RWPE2 (cell line): Measurements from ENCODE around the gene CES2.

ENCODE experiments used
- ATAC-seq: fragments of 200-7000 bp; cut with Tn5 transposase; 3 replicates; pipeline ENCODE4 v1.9.1; 2021; ENCODE audit warnings: low read depth
- DNase-seq: peaks from one replicate; pipeline ENCODE4 v3.0.0-alpha.2; 2020; ENCODE audit warnings: low spot score
- H3K27ac ChIP-seq: fragments of 450-650 bp; 2 replicates; pipeline ENCODE4 v1.5.1; 2017; ENCODE audit warnings: mild to moderate bottlenecking; ENCODE audit not compliant: poor library complexity, severe bottlenecking
- H3K27me3 ChIP-seq: fragments of 250-450 bp; sonication (Bioruptor Pico); 2 replicates; pipeline ENCODE4 v1.5.1; 2021; ENCODE audit warnings: mild to moderate bottlenecking, moderate library complexity; ENCODE audit not compliant: insufficient read depth, poor library complexity, severe bottlenecking
- H3K36me3 ChIP-seq: fragments of 250-450 bp; sonication (Bioruptor Pico); 2 replicates; pipeline ENCODE4 v1.5.1; 2020; ENCODE audit warnings: low read depth, mild to moderate bottlenecking, moderate library complexity
- H3K4me1 ChIP-seq: fragments of 250-450 bp; sonication (Bioruptor Pico); 2 replicates; pipeline ENCODE4 v1.5.1; 2021; ENCODE audit warnings: mild to moderate bottlenecking, moderate library complexity; ENCODE audit not compliant: insufficient read depth, poor library complexity, severe bottlenecking
- H3K4me3 ChIP-seq: fragments of 250-450 bp; sonication (Bioruptor Pico); 2 replicates; pipeline ENCODE4 v1.5.1; 2021; ENCODE audit warnings: mild to moderate bottlenecking, moderate library complexity; ENCODE audit not compliant: severe bottlenecking
- H3K9me3 ChIP-seq: fragments of 250-450 bp; sonication (Bioruptor Pico); 2 replicates; pipeline ENCODE4 v1.5.1; 2021; ENCODE audit warnings: mild to moderate bottlenecking, moderate library complexity; ENCODE audit not compliant: severe bottlenecking
- TF ChIP-seq, protein P1 (sequence below): fragments of 450-650 bp; IDR thresholded peaks from one replicate; pipeline ENCODE4 v1.5.1; 2017; ENCODE audit warnings: mild to moderate bottlenecking, moderate library complexity; ENCODE audit not compliant: poor library complexity, severe bottlenecking

Gene CES2

DNA sequence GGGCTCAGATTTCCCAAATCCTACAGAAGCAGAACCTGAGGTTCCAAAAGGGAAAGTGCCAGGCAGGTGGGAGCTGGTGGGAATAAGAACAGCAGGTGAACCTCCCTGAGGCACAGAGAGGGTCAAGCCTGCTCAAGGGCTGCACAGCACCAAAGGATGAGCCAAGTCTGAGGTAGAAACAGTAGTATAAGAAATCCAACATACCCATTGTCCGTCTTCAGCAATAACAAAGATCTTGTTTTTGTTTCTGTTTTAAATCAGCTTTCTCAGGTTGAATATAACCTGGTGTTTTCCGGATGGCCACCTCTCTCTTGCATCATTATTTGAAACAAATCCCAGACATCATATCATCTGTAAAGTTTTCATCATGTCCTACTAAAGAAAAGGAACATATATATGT lies 15.1 kb downstream of the CES2 start:
- DNase-seq (no peak), ATAC-seq (no peak)
- Histone ChIP-seq H3K4me3 (no peak overlapping the region), H3K27ac (no peak overlapping the region), H3K4me1 (peaks cover 12% of the 10 kb centered on the region), H3K27me3 (no peaks in the 10 kb centered on the region), H3K9me3 (no peaks in the 10 kb centered on the region), H3K36me3 (no peaks in the 10 kb centered on the region)
- TF ChIP-seq, protein P1, sequence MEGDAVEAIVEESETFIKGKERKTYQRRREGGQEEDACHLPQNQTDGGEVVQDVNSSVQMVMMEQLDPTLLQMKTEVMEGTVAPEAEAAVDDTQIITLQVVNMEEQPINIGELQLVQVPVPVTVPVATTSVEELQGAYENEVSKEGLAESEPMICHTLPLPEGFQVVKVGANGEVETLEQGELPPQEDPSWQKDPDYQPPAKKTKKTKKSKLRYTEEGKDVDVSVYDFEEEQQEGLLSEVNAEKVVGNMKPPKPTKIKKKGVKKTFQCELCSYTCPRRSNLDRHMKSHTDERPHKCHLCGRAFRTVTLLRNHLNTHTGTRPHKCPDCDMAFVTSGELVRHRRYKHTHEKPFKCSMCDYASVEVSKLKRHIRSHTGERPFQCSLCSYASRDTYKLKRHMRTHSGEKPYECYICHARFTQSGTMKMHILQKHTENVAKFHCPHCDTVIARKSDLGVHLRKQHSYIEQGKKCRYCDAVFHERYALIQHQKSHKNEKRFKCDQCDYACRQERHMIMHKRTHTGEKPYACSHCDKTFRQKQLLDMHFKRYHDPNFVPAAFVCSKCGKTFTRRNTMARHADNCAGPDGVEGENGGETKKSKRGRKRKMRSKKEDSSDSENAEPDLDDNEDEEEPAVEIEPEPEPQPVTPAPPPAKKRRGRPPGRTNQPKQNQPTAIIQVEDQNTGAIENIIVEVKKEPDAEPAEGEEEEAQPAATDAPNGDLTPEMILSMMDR, result no peak

DNA sequence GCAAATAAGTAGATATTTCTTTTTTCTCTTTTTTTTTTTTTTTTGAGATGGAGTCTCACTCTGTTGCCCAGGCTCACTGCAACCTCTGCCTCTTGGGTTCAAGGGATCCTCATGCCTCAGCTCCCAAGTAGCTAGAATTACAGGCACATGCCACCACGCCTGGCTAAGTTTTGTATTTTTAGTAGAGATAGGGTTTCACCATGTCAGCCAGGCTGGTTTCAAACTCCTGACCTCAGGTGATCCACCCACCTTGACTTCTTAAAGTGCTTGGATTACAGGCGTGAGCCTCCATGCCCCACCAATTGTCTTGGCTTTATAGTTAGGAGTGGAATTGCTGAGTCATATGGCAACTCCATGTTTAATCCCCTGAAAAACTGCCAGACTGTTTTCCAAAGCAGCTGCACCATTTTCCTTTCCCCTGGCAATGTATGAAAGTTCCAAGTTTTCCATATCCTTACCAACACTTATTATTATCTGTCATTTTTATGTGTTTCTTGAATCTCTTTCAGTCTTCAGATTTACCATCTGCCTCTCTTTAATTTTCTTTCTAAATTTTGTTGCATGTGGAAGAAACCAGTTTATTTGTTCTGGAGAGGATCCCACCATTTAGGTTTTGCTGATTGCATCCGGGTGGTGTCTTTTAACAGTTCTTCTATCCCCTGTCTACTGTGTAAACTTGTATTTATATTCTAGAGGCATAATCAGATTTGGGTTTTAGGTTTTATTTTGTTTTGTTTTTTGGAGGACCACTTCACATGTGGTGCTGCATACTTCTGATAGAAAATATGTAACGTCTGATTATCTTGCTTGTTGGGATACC lies 15.9 kb downstream of the CES2 start:
- no peak overlapping the region for H3K27ac ChIP-seq
- DNase-seq (no peak), ATAC-seq (no peak)
- no peaks in the 10 kb centered on the region for H3K9me3 ChIP-seq
- peaks cover 12% of the 10 kb centered on the region for H3K4me1 ChIP-seq
- no peak overlapping the region for H3K4me3 ChIP-seq
- TF ChIP-seq, protein P1, result no peak
- H3K27me3 ChIP-seq, result no peaks in the 10 kb centered on the region
- no peaks in the 10 kb centered on the region for H3K36me3 ChIP-seq

DNA sequence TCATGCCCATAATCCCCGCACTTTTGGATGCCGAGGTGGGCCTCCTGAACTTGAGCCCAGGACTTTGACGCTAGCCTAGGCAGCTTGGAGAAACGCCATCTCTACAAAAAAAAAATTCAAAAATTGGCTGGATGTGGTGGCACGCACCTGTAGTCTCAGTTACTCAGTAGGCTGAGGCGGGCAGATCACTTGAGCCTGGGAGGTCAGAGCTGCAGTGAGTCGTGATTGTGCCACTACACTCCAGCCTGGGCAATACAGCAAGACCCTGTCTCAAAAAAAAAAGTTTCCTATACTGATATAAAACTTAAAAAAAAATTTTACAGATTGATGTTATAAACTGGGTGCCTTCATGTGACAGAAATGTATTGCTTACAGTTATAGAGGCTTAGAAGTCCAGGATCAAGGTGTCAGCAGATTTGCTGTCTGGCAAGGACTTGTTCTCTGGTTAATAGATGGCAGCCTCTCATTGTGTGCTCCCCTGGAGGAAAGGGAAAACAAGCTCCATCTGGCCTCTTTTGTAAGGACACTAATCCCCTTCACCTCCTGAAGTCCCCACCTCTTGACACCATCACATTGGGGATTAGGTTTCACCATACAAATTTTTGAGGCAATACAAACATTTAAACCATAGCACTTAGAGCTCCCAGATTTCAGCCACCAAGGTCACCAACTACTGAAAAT lies 17.3 kb downstream of the CES2 start:
- peak overlapping the region; percentile 36 for H3K27ac ChIP-seq
- peaks cover 12% of the 10 kb centered on the region for H3K4me1 ChIP-seq

DNA sequence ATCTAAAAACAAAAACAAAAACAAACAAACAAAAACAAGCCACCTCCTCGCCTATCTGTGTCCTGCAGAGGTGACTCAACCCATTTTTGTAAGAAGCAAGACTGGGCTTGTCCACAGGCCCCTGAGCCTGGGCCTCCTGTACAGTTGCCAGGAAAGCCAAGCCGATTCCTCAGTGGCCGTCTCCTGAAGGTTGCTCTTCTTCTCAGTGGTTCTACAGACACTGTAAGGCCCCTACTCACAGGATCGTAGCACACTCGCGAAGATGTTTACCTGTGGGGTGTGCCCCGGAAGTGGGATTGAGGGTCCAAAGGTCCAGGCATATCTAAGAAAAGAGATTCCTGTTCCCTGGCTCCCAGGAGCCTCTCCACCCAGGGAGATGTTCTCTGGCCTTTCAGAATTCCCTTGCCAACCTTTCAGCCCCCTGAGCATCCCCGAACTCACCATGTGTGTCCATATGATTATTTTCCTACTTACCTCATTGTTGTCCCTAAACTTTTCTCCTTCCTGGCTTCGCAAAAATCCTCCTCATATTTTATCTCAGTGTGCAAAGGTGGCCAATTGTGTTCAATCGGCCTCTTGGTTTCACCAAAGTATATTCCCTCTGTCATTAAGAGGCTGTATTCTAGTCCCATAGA lies 18.3 kb downstream of the CES2 start:
- Histone ChIP-seq H3K4me1 (peaks cover 12% of the 10 kb centered on the region), H3K27ac (peak overlapping the region; percentile 36), H3K27me3 (no peaks in the 10 kb centered on the region), H3K36me3 (no peaks in the 10 kb centered on the region), H3K4me3 (no peak overlapping the region), H3K9me3 (no peaks in the 10 kb centered on the region)
- DNase-seq (no peak), ATAC-seq (peak; percentile 78)
- TF ChIP-seq, protein P1, result no peak

More for the DNA sequence above, 17.3 kb downstream of the CES2 start:
- TF ChIP-seq, protein P1, result no peak
- H3K9me3 ChIP-seq, result no peaks in the 10 kb centered on the region
- no peaks in the 10 kb centered on the region for H3K27me3 ChIP-seq
- no peak overlapping the region for H3K4me3 ChIP-seq
- no peak for ATAC-seq
- H3K36me3 ChIP-seq, result no peaks in the 10 kb centered on the region
- no peak for DNase-seq
